Measurements from ENCODE around the gene AK9.
"Not testable (repeated sequence)": the region's sequence is repeated elsewhere in the genome, so short reads cannot be mapped to it uniquely, and the experiment has no call there.

The AK9 gene
- 5.0 to 15.1 reads per million in 2 experiments for total RNA-seq

- DNase-seq (ENCODE audit: low read depth) = peak; percentile 81
These were observed at the start of gene AK9, which contains the start of gene FIG4 for GRCh38 chr6:109690737-109691621. Gene AK9, minus strand, starts transcription at chr6:109691202. Its CDS starts 15,457 bp downstream, at chr6:109675745. Gene FIG4, plus strand, starts transcription at chr6:109691296. Its CDS starts 140 bp downstream, at chr6:109691436.

- no peak for DNase-seq (ENCODE audit: low read depth)
These were observed 49.8 kb upstream of the AK9 start for GRCh38 chr6:109740787-109741186.

GRCh38 chr6:109739686-109740085 lies 48.7 kb upstream of the AK9 start:
- DNase-seq (ENCODE audit: low read depth) = no peak

- no peak for DNase-seq (ENCODE audit: low read depth)
These were observed 47.7 kb upstream of the AK9 start for GRCh38 chr6:109738667-109739066.

- DNase-seq (ENCODE audit: low read depth) = no peak
These were observed 47.3 kb upstream of the AK9 start for GRCh38 chr6:109738255-109738654.

- DNase-seq (ENCODE audit: low read depth) = no peak
These were observed 45.4 kb upstream of the AK9 start for GRCh38 chr6:109736273-109737025.

- not testable (repeated sequence) for DNase-seq (ENCODE audit: low read depth)
These were observed 34.2 kb upstream of the AK9 start for GRCh38 chr6:109725250-109725649.

GRCh38 chr6:109722564-109723254 lies 31.7 kb upstream of the AK9 start:
- DNase-seq (ENCODE audit: low read depth) = no peak

- no peak for DNase-seq (ENCODE audit: low read depth)
These were observed 31.0 kb upstream of the AK9 start for GRCh38 chr6:109722011-109722410.

GRCh38 chr6:109720311-109720710 lies 29.3 kb upstream of the AK9 start:
- no peak for DNase-seq (ENCODE audit: low read depth)

- DNase-seq (ENCODE audit: low read depth) = no peak
These were observed 28.0 kb upstream of the AK9 start for GRCh38 chr6:109718991-109719390.

GRCh38 chr6:109717971-109718370 lies 27.0 kb upstream of the AK9 start:
- DNase-seq (ENCODE audit: low read depth) = no peak

- DNase-seq (ENCODE audit: low read depth) = no peak
These were observed 24.6 kb upstream of the AK9 start for GRCh38 chr6:109715616-109716015.

GRCh38 chr6:109714611-109715010 lies 23.6 kb upstream of the AK9 start:
- no peak for DNase-seq (ENCODE audit: low read depth)

GRCh38 chr6:109714166-109714565 lies 23.2 kb upstream of the AK9 start:
- no peak for DNase-seq (ENCODE audit: low read depth)

- no peak for DNase-seq (ENCODE audit: low read depth)
These were observed 22.1 kb upstream of the AK9 start for GRCh38 chr6:109713097-109713496.

GRCh38 chr6:109708099-109708498 lies 17.1 kb upstream of the AK9 start:
- DNase-seq (ENCODE audit: low read depth) = not testable (repeated sequence)

- no peak for DNase-seq (ENCODE audit: low read depth)
These were observed 15.5 kb upstream of the AK9 start for GRCh38 chr6:109706513-109706912.

- DNase-seq (ENCODE audit: low read depth) = peak; percentile 48
These were observed 14.3 kb upstream of the AK9 start for GRCh38 chr6:109705258-109705657.

- no peak for DNase-seq (ENCODE audit: low read depth)
These were observed 11.8 kb upstream of the AK9 start for GRCh38 chr6:109702791-109703190.

- no peak for DNase-seq (ENCODE audit: low read depth)
These were observed 10.8 kb upstream of the AK9 start for GRCh38 chr6:109701774-109702173.

GRCh38 chr6:109701221-109701620 lies 10.2 kb upstream of the AK9 start:
- no peak for DNase-seq (ENCODE audit: low read depth)
